ENCODE results near the gene SPACA5B. TPM values are rescaled to one million over a fixed set of nuclear protein-coding genes. Genes with fewer than 3 reads are reported as not detected.
"Not testable (repeated sequence)": the region's sequence is repeated elsewhere in the genome, so short reads cannot be mapped to it uniquely, and the experiment has no call there.

SPACA5B gene
- total RNA-seq, 1 donor from 2014 or later, result not detected

- peaks cover 12% of the 10 kb centered on the region for H3K27me3 Mint-ChIP-seq (ENCODE audit: low read depth, unreplicated experiment)
- no peaks in the 10 kb centered on the region for H3K9me3 ChIP-seq (ENCODE audit: insufficient read depth, low read depth, low read length)
- no peaks in the 10 kb centered on the region for H4K20me1 ChIP-seq (ENCODE audit: insufficient read depth, low read length)
- no peaks in the 10 kb centered on the region for H3K4me1 ChIP-seq (ENCODE audit: insufficient read depth, low read length)
- H3K9ac ChIP-seq (ENCODE audit: low read length), result no peak overlapping the region
- H3K4me3 Mint-ChIP-seq (ENCODE audit: unreplicated experiment), result no peak overlapping the region
- H3K36me3 Mint-ChIP-seq (ENCODE audit: low read depth, unreplicated experiment), result no peaks in the 10 kb centered on the region
- no peak overlapping the region for H3K4me3 ChIP-seq (ENCODE audit: insufficient read depth, low read depth, low read length)
- H3K36me3 ChIP-seq (ENCODE audit: insufficient read depth, low read length), result no peaks in the 10 kb centered on the region
- H3K79me2 ChIP-seq (ENCODE audit: insufficient read depth, low read length), result no peaks in the 10 kb centered on the region
- no peak overlapping the region for H3K27ac ChIP-seq (ENCODE audit: low read depth, low read length)
- H3K27ac Mint-ChIP-seq (ENCODE audit: unreplicated experiment), result no peak overlapping the region
- no peak for FAIRE-seq
- no peak overlapping the region for H3K4me2 ChIP-seq (ENCODE audit: low read length)
- TF ChIP-seq EZH2 (IDR thresholded peaks at IDR 0.05; ENCODE audit: insufficient read depth, low read length) (no peak), CTCF (IDR thresholded peaks at IDR 0.05; ENCODE audit: insufficient read depth, low read depth, low read length) (no peak)
- H3K9me3 Mint-ChIP-seq (ENCODE audit: unreplicated experiment), result no peaks in the 10 kb centered on the region
- no peaks in the 10 kb centered on the region for H3K4me1 Mint-ChIP-seq (ENCODE audit: low read depth, unreplicated experiment)
- no peak for DNase-seq (ENCODE audit: low read depth)
- H3K27me3 ChIP-seq (ENCODE audit: insufficient read depth, low read length), result no peaks in the 10 kb centered on the region
- H2AFZ ChIP-seq (ENCODE audit: low read depth, low read length), result no peak overlapping the region
Observed at GRCh38 chrX:48165241-48165640, 34.8 kb downstream of the SPACA5B start.

DNA sequence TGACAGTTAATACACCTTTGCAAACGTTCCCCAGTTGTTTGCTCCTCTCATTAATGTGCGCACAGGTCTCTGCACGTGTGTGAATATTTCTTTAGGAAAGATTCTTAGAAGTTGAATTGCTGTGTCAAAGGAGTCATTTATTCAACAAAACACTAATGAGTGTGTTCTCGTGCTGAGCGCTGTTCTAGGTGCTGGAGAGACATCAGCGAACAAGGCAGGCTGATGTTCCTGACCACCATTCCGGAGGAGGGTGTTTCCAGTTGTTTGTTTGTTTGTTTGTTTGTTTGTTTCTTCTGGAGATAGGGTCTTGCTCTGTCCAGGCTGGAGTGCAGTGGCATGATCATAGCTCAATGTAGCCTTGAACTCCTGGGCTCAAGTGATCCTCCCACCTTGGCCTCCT is 35.9 kb downstream of the SPACA5B start:
- H3K9ac ChIP-seq (ENCODE audit: low read length); H3K4me1 Mint-ChIP-seq (ENCODE audit: low read depth, unreplicated experiment); FAIRE-seq; H3K36me3 Mint-ChIP-seq (ENCODE audit: low read depth, unreplicated experiment); H3K9me3 ChIP-seq (ENCODE audit: insufficient read depth, low read depth, low read length); H3K4me3 Mint-ChIP-seq (ENCODE audit: unreplicated experiment); H3K27me3 ChIP-seq (ENCODE audit: insufficient read depth, low read length); H3K4me1 ChIP-seq (ENCODE audit: insufficient read depth, low read length); H3K4me2 ChIP-seq (ENCODE audit: low read length); DNase-seq (ENCODE audit: low read depth); H3K4me3 ChIP-seq (ENCODE audit: insufficient read depth, low read depth, low read length); H2AFZ ChIP-seq (ENCODE audit: low read depth, low read length); H3K9me3 Mint-ChIP-seq (ENCODE audit: unreplicated experiment); H3K36me3 ChIP-seq (ENCODE audit: insufficient read depth, low read length); H3K27ac Mint-ChIP-seq (ENCODE audit: unreplicated experiment); H3K27ac ChIP-seq (ENCODE audit: low read depth, low read length); H3K79me2 ChIP-seq (ENCODE audit: insufficient read depth, low read length); H4K20me1 ChIP-seq (ENCODE audit: insufficient read depth, low read length): not testable (repeated sequence)
- H3K27me3 Mint-ChIP-seq (ENCODE audit: low read depth, unreplicated experiment), result peaks cover 14% of the 10 kb centered on the region

DNA sequence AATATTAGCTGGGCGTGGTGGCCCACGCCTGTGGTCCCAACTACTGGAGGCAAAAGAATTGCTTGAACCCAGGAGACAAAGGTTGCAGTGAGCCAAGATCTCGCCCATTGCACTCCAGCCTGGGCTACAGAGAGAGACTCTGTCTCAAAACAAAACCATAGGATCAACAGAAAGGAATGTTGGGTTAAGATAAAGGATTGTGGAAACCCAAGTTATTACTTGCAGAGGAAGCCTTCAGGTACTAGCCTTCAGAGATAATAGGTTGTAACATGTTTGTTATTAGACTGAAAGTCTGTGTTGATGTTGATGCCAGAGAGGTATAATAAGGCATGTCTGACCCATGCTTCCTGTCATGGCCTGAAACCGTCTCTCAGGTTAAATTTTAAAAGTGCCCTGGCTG is 49.3 kb downstream of the SPACA5B start:
- no peaks in the 10 kb centered on the region for H3K9me3 Mint-ChIP-seq (ENCODE audit: unreplicated experiment)
- no peak overlapping the region for H2AFZ ChIP-seq (ENCODE audit: low read depth, low read length)
- H3K4me3 Mint-ChIP-seq (ENCODE audit: unreplicated experiment), result no peak overlapping the region
- no peak overlapping the region for H3K4me2 ChIP-seq (ENCODE audit: low read length)
- no peak for TF ChIP-seq CTCF (IDR thresholded peaks at IDR 0.05; ENCODE audit: insufficient read depth, low read depth, low read length)
- TF ChIP-seq EZH2 (IDR thresholded peaks at IDR 0.05; ENCODE audit: insufficient read depth, low read length), result no peak
- H3K9ac ChIP-seq (ENCODE audit: low read length), result no peak overlapping the region
- no peaks in the 10 kb centered on the region for H3K36me3 ChIP-seq (ENCODE audit: insufficient read depth, low read length)
- no peaks in the 10 kb centered on the region for H3K4me1 ChIP-seq (ENCODE audit: insufficient read depth, low read length)
- no peaks in the 10 kb centered on the region for H3K9me3 ChIP-seq (ENCODE audit: insufficient read depth, low read depth, low read length)
- no peaks in the 10 kb centered on the region for H4K20me1 ChIP-seq (ENCODE audit: insufficient read depth, low read length)
- DNase-seq (ENCODE audit: low read depth) (no peak), FAIRE-seq (no peak)
- no peaks in the 10 kb centered on the region for H3K4me1 Mint-ChIP-seq (ENCODE audit: low read depth, unreplicated experiment)
- H3K4me3 ChIP-seq (ENCODE audit: insufficient read depth, low read depth, low read length), result no peak overlapping the region
- no peak overlapping the region for H3K27ac Mint-ChIP-seq (ENCODE audit: unreplicated experiment)
- H3K27me3 ChIP-seq (ENCODE audit: insufficient read depth, low read length), result no peaks in the 10 kb centered on the region
- no peak overlapping the region for H3K27ac ChIP-seq (ENCODE audit: low read depth, low read length)
- peaks cover 2% of the 10 kb centered on the region for H3K27me3 Mint-ChIP-seq (ENCODE audit: low read depth, unreplicated experiment)
- no peaks in the 10 kb centered on the region for H3K79me2 ChIP-seq (ENCODE audit: insufficient read depth, low read length)
- H3K36me3 Mint-ChIP-seq (ENCODE audit: low read depth, unreplicated experiment), result no peaks in the 10 kb centered on the region

Measured in astrocyte (in vitro differentiated cells and primary cell).